Measurements from ENCODE around the gene ASTN2. TPM values are rescaled to one million over a fixed set of nuclear protein-coding genes. Genes with fewer than 3 reads are reported as not detected.

Gene ASTN2
- total and polyA plus RNA-seq, 2 experiments from 2014 or later, result 7.0 to 24.6 TPM

DNA sequence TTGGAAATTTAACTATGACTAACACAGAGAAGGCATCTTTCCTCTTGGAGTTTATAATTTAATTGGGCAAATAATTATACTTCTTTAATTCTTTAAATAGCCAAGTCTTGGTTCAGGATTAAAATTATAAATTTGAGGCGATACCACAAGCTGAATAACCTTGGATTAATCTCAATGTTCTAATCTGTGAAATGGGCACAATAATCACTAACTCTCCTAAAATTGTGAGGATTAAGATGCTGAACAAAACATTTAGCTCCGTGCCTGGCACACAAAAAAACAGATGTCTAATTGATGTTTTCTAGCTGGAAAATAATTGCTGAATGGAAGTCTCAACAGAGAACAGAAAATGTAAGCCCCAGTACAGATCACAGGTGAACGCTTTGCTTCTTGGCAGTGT lies 797.5 kb downstream of the ASTN2 start:
- Histone ChIP-seq H3F3A (replicated peaks; ENCODE audit: low read depth) (no peaks in the 10 kb centered on the region), H3K27me3 (ENCODE audit: insufficient read depth) (no peaks in the 10 kb centered on the region), H3K79me2 (replicated peaks; ENCODE audit: insufficient read depth) (no peaks in the 10 kb centered on the region), H3K4me2 (no peak overlapping the region), H3K4me1 (ENCODE audit: insufficient read depth) (no peaks in the 10 kb centered on the region), H3K36me3 (ENCODE audit: insufficient read depth) (no peaks in the 10 kb centered on the region), H2AFZ (no peak overlapping the region), H3K27ac (ENCODE audit: low read depth) (no peak overlapping the region), H3K4me3 (no peak overlapping the region), H3K9me2 (ENCODE audit: insufficient read depth) (no peaks in the 10 kb centered on the region), H4K20me1 (replicated peaks; ENCODE audit: insufficient read depth) (no peaks in the 10 kb centered on the region; the same call in 1 of the 2 replicates)
- DNase-seq (ENCODE audit: low spot score) (no peak), ATAC-seq (no peak)
- Mint-ChIP-seq H3K9me3 (peaks cover 8% of the 10 kb centered on the region; the same call in 1 of the 3 replicates), H3K27ac (no peak overlapping the region), H3K36me3 (ENCODE audit: low read depth) (peaks cover 28% of the 10 kb centered on the region; the same call in 2 of the 3 replicates), H3K4me3 (no peak overlapping the region), H3K4me1 (no peaks in the 10 kb centered on the region), H3K27me3 (ENCODE audit: insufficient read depth, low read depth, poor library complexity) (no peaks in the 10 kb centered on the region)
- no peak for TF ChIP-seq EZH2phosphoT487 (IDR thresholded peaks at IDR 0.05; ENCODE audit: unreplicated experiment)
- TF ChIP-seq EZH2 (IDR thresholded peaks at IDR 0.05; ENCODE audit: low read depth, unreplicated experiment), result no peak
- TF ChIP-seq ZNF114 (CRISPR knock-in tag; IDR thresholded peaks at IDR 0.05), result no peak
- TF ChIP-seq, protein P1, sequence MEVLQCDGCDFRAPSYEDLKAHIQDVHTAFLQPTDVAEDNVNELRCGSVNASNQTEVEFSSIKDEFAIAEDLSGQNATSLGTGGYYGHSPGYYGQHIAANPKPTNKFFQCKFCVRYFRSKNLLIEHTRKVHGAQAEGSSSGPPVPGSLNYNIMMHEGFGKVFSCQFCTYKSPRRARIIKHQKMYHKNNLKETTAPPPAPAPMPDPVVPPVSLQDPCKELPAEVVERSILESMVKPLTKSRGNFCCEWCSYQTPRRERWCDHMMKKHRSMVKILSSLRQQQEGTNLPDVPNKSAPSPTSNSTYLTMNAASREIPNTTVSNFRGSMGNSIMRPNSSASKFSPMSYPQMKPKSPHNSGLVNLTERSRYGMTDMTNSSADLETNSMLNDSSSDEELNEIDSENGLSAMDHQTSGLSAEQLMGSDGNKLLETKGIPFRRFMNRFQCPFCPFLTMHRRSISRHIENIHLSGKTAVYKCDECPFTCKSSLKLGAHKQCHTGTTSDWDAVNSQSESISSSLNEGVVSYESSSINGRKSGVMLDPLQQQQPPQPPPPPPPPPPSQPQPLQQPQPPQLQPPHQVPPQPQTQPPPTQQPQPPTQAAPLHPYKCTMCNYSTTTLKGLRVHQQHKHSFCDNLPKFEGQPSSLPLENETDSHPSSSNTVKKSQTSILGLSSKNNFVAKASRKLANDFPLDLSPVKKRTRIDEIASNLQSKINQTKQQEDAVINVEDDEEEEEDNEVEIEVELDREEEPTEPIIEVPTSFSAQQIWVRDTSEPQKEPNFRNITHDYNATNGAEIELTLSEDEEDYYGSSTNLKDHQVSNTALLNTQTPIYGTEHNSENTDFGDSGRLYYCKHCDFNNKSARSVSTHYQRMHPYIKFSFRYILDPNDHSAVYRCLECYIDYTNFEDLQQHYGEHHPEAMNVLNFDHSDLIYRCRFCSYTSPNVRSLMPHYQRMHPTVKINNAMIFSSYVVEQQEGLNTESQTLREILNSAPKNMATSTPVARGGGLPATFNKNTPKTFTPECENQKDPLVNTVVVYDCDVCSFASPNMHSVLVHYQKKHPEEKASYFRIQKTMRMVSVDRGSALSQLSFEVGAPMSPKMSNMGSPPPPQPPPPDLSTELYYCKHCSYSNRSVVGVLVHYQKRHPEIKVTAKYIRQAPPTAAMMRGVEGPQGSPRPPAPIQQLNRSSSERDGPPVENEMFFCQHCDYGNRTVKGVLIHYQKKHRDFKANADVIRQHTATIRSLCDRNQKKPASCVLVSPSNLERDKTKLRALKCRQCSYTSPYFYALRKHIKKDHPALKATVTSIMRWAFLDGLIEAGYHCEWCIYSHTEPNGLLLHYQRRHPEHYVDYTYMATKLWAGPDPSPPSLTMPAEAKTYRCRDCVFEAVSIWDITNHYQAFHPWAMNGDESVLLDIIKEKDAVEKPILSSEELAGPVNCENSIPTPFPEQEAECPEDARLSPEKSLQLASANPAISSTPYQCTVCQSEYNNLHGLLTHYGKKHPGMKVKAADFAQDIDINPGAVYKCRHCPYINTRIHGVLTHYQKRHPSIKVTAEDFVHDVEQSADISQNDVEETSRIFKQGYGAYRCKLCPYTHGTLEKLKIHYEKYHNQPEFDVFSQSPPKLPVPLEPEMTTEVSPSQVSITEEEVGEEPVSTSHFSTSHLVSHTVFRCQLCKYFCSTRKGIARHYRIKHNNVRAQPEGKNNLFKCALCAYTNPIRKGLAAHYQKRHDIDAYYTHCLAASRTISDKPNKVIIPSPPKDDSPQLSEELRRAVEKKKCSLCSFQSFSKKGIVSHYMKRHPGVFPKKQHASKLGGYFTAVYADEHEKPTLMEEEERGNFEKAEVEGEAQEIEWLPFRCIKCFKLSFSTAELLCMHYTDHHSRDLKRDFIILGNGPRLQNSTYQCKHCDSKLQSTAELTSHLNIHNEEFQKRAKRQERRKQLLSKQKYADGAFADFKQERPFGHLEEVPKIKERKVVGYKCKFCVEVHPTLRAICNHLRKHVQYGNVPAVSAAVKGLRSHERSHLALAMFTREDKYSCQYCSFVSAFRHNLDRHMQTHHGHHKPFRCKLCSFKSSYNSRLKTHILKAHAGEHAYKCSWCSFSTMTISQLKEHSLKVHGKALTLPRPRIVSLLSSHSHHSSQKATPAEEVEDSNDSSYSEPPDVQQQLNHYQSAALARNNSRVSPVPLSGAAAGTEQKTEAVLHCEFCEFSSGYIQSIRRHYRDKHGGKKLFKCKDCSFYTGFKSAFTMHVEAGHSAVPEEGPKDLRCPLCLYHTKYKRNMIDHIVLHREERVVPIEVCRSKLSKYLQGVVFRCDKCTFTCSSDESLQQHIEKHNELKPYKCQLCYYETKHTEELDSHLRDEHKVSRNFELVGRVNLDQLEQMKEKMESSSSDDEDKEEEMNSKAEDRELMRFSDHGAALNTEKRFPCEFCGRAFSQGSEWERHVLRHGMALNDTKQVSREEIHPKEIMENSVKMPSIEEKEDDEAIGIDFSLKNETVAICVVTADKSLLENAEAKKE (CRISPR knock-in tag; IDR thresholded peaks at IDR 0.05), result no peak
- TF ChIP-seq ZNF331 (CRISPR knock-in tag; IDR thresholded peaks at IDR 0.05; ENCODE audit: low read depth), result no peak
- no peak for TF ChIP-seq POLR2AphosphoS5 (IDR thresholded peaks at IDR 0.05; ENCODE audit: low read depth)
- TF ChIP-seq, protein P2, sequence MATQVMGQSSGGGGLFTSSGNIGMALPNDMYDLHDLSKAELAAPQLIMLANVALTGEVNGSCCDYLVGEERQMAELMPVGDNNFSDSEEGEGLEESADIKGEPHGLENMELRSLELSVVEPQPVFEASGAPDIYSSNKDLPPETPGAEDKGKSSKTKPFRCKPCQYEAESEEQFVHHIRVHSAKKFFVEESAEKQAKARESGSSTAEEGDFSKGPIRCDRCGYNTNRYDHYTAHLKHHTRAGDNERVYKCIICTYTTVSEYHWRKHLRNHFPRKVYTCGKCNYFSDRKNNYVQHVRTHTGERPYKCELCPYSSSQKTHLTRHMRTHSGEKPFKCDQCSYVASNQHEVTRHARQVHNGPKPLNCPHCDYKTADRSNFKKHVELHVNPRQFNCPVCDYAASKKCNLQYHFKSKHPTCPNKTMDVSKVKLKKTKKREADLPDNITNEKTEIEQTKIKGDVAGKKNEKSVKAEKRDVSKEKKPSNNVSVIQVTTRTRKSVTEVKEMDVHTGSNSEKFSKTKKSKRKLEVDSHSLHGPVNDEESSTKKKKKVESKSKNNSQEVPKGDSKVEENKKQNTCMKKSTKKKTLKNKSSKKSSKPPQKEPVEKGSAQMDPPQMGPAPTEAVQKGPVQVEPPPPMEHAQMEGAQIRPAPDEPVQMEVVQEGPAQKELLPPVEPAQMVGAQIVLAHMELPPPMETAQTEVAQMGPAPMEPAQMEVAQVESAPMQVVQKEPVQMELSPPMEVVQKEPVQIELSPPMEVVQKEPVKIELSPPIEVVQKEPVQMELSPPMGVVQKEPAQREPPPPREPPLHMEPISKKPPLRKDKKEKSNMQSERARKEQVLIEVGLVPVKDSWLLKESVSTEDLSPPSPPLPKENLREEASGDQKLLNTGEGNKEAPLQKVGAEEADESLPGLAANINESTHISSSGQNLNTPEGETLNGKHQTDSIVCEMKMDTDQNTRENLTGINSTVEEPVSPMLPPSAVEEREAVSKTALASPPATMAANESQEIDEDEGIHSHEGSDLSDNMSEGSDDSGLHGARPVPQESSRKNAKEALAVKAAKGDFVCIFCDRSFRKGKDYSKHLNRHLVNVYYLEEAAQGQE (IDR thresholded peaks at IDR 0.05; ENCODE audit: unreplicated experiment), result no peak
- no peak for TF ChIP-seq CREB1 (CRISPR knock-in tag; IDR thresholded peaks at IDR 0.05; ENCODE audit: low read depth)
- no peak for TF ChIP-seq NANOG (IDR thresholded peaks at IDR 0.05; ENCODE audit: borderline replicate concordance)
- TF ChIP-seq, protein P3, sequence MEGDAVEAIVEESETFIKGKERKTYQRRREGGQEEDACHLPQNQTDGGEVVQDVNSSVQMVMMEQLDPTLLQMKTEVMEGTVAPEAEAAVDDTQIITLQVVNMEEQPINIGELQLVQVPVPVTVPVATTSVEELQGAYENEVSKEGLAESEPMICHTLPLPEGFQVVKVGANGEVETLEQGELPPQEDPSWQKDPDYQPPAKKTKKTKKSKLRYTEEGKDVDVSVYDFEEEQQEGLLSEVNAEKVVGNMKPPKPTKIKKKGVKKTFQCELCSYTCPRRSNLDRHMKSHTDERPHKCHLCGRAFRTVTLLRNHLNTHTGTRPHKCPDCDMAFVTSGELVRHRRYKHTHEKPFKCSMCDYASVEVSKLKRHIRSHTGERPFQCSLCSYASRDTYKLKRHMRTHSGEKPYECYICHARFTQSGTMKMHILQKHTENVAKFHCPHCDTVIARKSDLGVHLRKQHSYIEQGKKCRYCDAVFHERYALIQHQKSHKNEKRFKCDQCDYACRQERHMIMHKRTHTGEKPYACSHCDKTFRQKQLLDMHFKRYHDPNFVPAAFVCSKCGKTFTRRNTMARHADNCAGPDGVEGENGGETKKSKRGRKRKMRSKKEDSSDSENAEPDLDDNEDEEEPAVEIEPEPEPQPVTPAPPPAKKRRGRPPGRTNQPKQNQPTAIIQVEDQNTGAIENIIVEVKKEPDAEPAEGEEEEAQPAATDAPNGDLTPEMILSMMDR (conservative IDR thresholded peaks at IDR 0.05; ENCODE audit: low read depth in 2 of 2), result no peak
- no peak for TF ChIP-seq JUNB (IDR thresholded peaks at IDR 0.05; ENCODE audit: unreplicated experiment)
- TF ChIP-seq STAT1 (IDR thresholded peaks at IDR 0.05; ENCODE audit: unreplicated experiment), result no peak
- TF ChIP-seq, protein P4, sequence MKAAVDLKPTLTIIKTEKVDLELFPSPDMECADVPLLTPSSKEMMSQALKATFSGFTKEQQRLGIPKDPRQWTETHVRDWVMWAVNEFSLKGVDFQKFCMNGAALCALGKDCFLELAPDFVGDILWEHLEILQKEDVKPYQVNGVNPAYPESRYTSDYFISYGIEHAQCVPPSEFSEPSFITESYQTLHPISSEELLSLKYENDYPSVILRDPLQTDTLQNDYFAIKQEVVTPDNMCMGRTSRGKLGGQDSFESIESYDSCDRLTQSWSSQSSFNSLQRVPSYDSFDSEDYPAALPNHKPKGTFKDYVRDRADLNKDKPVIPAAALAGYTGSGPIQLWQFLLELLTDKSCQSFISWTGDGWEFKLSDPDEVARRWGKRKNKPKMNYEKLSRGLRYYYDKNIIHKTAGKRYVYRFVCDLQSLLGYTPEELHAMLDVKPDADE (IDR thresholded peaks at IDR 0.05), result no peak

Data from GM23338 (cell line).